SU-DHL-6 (cell line): ENCODE results near the gene RBM19.

ENCODE experiments used
- CTCF ChIP-seq: fragments of 200-600 bp; sonication (generic); IDR thresholded peaks from one replicate; pipeline ENCODE4 v1.5.1; 2017; ENCODE audit warnings: antibody characterized with exemption, mild to moderate bottlenecking, low read length, moderate library complexity; ENCODE audit not compliant: insufficient read depth, poor library complexity, severe bottlenecking
- EZH2phosphoT487 ChIP-seq: fragments of 200-600 bp; sonication (generic), shearing (Covaris generic); conservative IDR thresholded peaks from 2 replicates; pipeline ENCODE4 v1.6.1; 2018; ENCODE audit warnings: mild to moderate bottlenecking, antibody characterized with exemption, low read length, moderate library complexity, mixed read lengths

GRCh38 chr12:113797535-113797868 lies 168.6 kb downstream of the RBM19 start:
- no peak for TF ChIP-seq CTCF
- no peak for TF ChIP-seq EZH2phosphoT487
